GM10266 (cell line): Measurements from ENCODE around the gene PLXNA4.

Source experiments
- DNase-seq: peaks from one replicate; pipeline ENCODE4 v3.0.0; 2012; ENCODE audit errors: extremely low spot score
- CTCF ChIP-seq: IDR thresholded peaks from 2 replicates; pipeline ENCODE4 v1.5.1; 2012; ENCODE audit warnings: mild to moderate bottlenecking, low read depth; ENCODE audit not compliant: control insufficient read depth, insufficient read depth; ENCODE audit errors: missing control alignments

The PLXNA4 gene

GRCh38 chr7:132533916-132534315 is 42.4 kb downstream of the PLXNA4 start:
- DNase-seq, result no peak
- no peak for TF ChIP-seq CTCF

- no peak for DNase-seq
- no peak for TF ChIP-seq CTCF
Observed at GRCh38 chr7:132532281-132532680, 44.0 kb downstream of the PLXNA4 start.

GRCh38 chr7:132531562-132531961 is 44.7 kb downstream of the PLXNA4 start:
- no peak for TF ChIP-seq CTCF
- no peak for DNase-seq

GRCh38 chr7:132528695-132529094 is 47.6 kb downstream of the PLXNA4 start:
- DNase-seq, result no peak
- TF ChIP-seq CTCF, result no peak

- no peak for DNase-seq
- TF ChIP-seq CTCF, result no peak
Observed at GRCh38 chr7:132527467-132528410, 48.5 kb downstream of the PLXNA4 start.

GRCh38 chr7:132526111-132526740 is 50.0 kb downstream of the PLXNA4 start:
- no peak for DNase-seq
- no peak for TF ChIP-seq CTCF

- DNase-seq, result no peak
- TF ChIP-seq CTCF, result no peak
Observed at GRCh38 chr7:132521423-132521822, 54.8 kb downstream of the PLXNA4 start.
